Stimulated activated CD4-positive, alpha-beta T cell treated with anti-CD3 and anti-CD28 coated beads, TNF-alpha, amount 100 ng/mL, for 1 hour (primary cell): ENCODE results near the gene ZNF136.

Experiments used
- DNase-seq, 3 donors: peaks; one replicate each; pipeline ENCODE4 v3.0.0-alpha.2; 2020; ENCODE audit warnings: low read depth in 3 of 3, low spot score in 1 of 3

Gene ZNF136

DNA sequence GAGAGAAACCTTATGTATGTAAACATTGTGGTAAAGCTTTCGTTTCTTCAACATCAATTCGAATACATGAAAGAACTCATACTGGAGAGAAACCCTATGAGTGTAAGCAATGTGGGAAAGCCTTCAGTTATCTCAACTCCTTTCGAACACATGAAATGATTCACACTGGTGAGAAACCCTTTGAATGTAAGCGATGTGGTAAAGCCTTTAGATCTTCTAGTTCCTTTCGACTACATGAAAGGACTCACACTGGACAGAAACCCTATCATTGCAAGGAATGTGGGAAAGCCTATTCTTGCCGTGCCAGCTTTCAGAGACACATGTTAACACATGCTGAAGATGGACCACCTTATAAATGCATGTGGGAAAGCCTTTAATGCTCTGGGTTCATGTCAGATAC lies 24.7 kb downstream of the ZNF136 start:
- DNase-seq, result no peak

DNA sequence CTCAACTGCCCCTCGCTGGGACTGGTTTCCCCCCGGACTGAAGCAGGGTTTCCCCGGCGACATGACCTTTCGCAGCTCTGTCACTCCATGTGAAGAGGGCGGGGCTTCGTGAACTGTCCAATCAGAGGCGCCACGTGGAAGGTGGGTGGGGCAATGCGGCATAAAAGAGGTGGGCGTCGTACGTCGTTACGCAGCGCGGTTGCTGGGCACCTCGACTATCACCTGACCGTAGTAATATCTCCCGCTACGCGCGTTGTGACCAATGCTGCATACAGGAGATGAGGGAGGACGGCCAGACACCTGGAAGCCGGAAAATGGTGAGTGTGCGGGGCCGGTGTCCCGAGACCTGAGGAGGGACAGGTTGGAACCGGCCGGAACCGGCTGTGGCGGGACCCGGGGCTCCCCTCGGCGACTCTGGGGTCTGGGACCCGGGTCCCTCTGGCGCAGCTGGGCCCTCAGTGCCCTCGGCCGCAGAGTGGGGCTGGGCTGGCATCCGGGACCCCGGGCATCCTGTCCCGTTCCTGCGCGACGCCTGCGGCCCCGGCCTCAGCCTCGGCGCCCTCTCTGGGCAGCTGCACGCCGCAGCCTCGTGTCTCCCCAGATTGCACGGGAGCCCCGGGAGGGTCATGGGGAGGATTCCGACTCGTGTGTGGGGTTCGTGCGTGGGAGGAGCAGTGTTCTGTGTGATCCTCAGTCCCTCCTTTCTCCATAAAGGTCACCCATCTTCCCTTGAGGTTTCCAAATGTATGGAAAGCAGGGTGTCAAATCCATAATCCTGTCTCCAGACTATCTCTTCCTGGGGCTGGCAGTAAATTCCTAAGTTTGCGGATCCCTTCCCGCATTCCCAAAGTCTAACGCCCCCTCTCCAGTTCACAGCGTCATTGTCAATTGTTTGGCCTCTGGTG lies 32.2 kb downstream of the ZNF136 start:
- DNase-seq, result peak; percentile 16 to 66 (median 31)

DNA sequence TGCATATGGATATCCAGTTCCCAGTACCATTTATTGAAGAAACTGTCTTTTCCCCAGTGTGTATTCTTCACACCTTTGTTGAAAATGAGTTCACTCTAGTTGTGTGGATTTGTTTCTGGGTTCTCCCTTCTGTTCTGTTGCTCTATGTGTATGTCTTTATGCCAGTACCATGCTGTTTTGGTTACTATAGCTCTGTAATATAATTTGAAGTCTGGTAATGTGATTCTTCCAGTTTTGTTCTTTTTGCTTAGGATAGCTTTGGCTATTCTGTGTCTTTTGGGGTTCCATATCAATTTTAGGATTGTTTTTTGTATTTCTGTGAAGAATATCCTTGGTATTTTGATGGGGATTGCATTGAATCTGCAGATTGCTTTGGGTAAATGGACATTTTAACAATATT lies 35.2 kb downstream of the ZNF136 start:
- DNase-seq, result no peak

DNA sequence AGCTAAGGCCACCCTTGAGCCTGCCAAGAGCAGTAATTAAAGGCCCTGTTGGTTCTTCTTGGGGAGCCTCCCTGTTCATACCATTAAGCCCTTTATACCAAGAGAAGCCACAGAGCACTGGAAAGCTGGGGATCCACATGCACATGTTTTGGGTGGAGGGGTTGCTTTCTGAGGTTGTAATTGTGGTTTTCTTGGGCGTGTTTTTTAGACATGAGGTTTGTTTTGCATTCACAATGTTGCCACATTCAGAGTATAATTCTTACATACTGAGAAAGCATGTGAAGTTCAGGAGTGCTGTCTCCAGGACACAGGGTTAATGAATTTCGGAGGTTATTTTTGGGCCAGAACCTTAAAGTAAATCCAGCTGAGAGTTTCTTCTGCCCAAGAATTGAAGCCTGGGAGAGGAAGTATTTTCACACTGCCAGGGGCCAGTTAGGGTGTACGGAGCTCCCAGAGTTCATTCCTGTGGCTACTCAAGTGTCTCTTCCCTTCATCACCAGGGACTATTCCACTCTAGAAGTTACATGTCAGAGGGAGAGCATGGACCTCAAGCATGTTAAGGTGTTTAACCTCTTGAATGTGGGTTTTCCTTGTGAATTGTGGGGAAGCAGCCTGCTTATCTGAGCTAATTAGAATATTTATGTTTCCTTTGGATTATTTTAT lies 37.0 kb downstream of the ZNF136 start:
- no peak for DNase-seq

DNA sequence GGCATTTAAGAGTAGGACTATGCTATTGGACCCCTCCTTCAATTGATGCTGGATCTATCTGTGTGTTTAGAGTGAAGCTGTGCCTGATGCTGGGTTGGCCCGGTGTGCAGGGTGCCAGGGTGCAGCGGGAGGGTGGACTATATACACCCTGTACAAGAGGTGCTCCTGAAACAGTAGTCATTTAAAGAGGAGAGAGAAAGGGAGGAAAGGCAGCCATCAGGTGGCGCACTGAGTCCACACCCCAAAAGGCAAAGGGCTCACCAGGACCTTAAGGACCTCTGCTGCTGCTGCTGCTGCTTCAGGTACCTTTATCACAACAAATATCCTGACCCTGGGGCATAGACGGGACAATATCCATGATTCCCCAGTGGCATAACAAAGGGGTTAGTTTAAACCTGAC lies 39.4 kb downstream of the ZNF136 start:
- peak; percentile 25 to 44 (median 25) for DNase-seq

DNA sequence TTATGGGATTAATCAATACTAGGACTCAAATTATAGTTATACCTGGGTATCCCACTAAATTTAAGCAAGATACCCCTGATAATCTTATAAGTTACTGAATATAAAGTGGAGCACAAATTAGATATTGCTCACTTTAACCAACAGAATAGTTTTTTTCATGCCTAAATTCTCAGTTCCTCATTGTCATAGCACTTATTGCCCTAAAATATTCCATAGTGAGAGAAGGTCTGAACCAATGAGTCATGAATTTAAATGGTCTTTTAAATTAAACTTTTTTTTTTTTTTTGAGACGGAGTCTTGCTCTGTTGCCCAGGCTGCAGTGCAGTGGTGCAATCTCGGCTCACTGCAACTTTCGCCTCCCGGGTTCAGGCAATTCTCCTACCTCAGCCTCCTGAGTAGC lies 42.4 kb downstream of the ZNF136 start:
- no peak for DNase-seq

DNA sequence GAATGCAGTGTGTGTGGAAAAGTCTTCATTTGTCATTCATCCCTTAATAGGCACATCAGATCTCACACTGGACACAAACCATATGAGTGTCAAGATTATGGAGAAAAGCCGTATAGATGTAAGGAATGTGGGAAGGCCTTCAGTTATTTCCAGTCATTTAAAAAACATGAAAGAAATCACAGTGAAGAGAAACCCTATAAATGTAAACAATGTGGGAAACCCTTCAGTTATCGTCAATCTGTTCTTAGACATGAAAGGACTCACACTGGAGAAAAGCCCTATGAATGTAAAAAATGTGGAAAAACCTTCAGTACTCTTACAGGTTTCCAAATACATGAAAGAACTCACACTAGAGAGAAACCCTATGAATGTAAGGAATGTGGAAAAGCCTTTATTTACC lies 45.3 kb downstream of the ZNF136 start:
- no peak for DNase-seq

DNA sequence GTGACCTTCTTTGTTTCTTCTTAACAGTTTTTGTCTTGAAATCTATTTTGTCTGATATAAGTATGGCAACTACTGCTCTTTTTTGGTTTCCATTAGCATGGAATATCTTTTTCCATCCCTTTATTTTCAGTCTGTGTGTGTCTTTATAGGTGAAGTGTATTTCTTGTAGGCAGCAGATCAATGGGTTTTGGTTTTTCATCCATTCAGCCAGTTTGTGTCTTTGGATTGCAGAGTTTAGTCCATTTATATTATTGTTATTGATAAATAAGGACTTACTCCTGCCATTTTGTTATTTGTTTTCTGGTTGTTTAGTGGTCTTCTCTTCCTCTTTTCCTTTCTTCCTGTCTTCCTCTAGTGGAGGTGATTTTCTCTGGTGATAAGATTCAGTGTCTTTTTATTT lies 54.4 kb downstream of the ZNF136 start:
- no peak for DNase-seq

DNA sequence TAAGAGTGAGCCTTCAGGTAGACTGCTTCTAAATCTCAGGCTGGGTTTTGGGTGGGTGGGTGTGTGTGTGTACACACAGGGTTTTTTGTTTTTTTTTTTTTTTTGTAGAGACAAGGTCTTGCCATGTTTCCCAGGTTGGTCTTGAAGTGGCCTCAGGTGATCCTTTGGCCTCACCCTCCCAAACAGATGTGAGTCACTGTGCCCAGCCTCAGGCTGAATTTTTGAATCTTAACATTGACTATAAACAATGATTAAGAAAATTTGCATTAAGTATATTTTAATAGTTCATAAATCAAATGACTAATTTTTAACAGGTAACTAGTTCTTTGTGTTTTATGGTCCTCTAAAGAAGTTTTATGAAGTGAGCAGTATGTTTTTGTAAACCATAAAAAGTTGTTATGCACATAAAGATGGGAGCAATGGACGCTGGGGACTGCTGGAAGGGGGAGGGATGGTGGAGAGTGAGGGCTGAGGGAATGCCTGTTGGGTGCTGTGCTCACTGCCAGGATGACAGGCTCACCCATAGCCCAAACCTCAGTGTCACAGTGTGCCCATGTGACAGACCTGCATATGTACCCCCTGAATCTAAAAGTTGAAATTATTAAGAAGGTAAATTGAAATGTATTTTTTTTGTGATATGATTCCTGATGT lies 60.2 kb downstream of the ZNF136 start:
- no peak for DNase-seq

DNA sequence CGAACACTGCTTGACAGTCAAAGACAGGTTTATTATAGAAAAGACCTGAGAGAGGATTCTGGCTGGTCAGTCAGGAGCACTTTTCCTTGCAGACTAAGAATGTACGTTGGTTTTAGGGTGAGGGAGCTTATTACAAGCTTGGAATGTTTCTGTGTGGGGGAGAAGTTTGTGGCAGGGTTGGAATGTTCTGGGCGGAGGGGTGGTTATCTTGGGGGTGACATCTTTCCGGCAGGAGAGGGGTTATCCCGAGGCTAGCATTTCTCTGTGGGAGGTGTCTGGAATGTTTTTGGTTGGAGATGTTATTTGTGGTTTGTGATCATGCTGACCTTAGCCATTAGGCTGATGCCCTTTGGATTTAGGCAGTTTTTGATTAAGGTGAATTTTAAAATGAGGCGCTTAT lies 61.8 kb downstream of the ZNF136 start:
- no peak for DNase-seq

DNA sequence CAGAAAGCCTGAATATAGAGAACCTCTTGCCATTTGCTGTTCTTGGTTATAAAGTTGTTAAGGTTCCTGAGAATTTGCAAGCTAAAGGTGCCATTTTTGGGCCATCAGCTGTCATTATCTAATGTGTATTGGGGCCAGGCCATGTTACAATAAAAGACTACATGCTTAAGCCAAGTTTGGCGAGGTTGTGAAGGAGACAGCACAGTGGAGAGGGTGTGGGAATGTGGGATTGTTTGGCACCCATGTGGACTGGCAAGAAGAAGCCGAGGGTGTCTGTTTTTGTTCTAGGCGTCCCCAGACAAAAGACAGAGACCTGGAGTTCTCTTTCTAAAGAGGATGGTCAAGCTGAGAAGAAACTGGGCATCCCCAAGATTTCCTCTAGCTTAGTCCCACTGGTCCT lies 67.1 kb downstream of the ZNF136 start:
- DNase-seq, result no peak

DNA sequence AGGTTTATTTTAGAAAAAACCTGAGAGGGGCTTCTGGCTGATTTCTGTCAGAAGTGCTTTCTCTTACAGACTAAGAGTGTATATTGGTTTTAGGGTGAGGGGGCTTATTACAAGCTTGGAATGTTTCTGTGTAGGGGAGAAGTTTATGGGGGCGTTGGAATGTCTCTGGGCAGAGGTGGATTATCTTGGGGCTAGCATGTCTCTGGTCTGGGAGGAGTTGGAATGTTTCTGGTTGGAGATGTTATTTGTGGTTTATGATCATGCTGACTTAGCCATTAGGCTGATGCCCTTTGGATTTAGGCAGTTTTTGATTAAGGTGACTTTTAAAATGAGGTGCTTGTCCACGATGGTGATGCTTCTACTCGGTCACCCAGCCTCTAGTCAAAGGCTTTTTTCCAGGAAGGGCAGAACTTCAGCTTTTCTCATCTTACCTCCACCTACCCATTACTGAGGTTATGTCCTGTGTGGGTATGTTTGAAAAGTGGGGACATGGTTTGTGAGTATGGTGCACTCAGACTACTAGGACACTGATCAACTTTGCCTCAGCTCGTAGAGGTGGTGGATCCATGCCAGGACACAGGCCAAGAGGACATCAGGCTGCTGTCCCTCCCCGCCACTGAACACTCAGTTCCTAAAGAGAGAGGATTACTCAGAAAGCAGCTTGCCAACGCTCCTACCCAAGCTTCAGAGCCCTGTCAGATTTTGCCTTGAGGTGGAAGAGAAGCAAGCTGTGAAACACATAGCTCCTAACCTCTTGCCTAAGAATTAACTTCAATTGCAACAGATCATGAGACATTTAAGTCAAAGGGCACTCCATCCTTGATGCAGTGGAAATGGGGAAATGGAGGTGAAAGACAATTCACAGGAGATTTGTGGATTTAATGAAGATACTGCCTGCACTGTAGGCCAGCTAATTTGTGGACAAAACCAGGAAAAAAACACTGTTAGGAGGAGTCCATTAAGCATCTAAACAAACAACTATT lies 68.1 kb downstream of the ZNF136 start:
- DNase-seq, result no peak

DNA sequence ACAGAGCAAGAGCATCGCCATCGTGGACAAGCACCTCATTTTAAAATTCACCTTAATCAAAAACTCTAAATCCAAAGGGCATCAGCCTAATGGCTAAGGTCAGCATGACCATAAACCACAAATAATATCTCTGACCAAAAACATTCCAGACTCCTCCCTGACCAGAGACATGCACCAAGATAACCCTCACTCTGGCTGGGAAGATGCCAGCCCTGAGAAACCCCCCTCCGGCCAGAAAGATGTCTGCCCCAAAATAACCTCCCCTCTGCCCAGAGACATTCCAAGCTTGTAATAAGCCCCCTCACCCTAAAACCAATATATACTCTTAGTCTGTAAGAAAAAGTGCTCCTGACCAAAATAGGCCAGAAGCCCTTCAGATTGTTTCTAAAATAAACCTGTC lies 70.1 kb downstream of the ZNF136 start:
- DNase-seq, result no peak

DNA sequence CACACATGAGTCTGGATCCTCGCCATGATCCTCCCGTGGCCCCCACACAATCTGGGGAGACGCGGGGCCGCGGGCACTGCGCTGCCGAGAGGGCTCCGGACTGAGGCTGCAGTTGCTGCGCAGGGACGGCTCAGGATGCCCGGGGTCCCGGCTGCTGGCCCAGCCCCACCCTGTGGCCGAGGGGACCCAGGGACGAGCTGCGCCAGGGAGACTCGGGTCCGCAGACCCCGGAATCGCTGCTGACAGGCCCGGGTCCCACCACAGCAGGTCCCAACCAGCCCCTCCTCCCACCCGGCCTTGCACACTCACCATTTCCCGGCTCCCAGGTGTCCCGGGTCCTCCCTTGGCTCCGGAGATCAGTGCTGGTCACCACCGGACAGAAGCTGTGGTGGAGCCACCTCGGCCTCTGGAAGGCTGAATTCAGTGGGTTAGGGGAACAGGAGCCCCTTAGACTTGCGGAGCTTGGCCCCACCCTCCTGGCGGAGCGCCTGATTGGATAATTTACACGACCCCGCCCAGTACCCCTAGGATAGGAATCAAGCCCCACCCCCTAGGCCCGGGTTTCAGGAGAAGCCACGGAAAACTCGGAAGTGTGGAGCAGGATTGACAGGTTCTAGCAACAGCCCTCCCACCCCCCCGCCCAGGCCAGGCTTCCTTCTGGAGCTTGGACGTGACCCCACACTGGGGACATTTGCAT lies 74.4 kb downstream of the ZNF136 start:
- no peak for DNase-seq
